Thyroid gland (tissue), 4 donors: ENCODE results near the gene CTIF.

Source experiments
- POLR2A ChIP-seq, 2 donors: fragments of 450-650 bp; IDR thresholded peaks; one replicate each; pipeline ENCODE4 v1.6.1; 2017; ENCODE audit warnings: antibody characterized with exemption in 2 of 2, mild to moderate bottlenecking in 2 of 2, moderate library complexity in 1 of 2
- TF ChIP-seq, protein P1 (sequence below), 6 experiments: fragments of 200-600 bp in 3 of 6; fragments of 450-650 bp in 3 of 6; sonication (generic) in 3 of 6; IDR thresholded peaks; one replicate each; pipeline ENCODE4 v1.5.1; 2016 to 2019; ENCODE audit warnings: antibody characterized with exemption in 6 of 6, mild to moderate bottlenecking in 2 of 6, inconsistent platforms in 1 of 6, moderate library complexity in 1 of 6

GRCh38 chr18:48751727-48752468, 213.1 kb downstream of the CTIF start:
- TF ChIP-seq, protein P1, sequence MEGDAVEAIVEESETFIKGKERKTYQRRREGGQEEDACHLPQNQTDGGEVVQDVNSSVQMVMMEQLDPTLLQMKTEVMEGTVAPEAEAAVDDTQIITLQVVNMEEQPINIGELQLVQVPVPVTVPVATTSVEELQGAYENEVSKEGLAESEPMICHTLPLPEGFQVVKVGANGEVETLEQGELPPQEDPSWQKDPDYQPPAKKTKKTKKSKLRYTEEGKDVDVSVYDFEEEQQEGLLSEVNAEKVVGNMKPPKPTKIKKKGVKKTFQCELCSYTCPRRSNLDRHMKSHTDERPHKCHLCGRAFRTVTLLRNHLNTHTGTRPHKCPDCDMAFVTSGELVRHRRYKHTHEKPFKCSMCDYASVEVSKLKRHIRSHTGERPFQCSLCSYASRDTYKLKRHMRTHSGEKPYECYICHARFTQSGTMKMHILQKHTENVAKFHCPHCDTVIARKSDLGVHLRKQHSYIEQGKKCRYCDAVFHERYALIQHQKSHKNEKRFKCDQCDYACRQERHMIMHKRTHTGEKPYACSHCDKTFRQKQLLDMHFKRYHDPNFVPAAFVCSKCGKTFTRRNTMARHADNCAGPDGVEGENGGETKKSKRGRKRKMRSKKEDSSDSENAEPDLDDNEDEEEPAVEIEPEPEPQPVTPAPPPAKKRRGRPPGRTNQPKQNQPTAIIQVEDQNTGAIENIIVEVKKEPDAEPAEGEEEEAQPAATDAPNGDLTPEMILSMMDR (IDR thresholded peaks at IDR 0.05): no peak
- no peak for TF ChIP-seq POLR2A (IDR thresholded peaks at IDR 0.05)
